ENCODE data around the gene GDF2. TPM values are rescaled to one million over a fixed set of nuclear protein-coding genes. Genes with fewer than 3 reads are reported as not detected.
A peak's percentile ranks its signal among the peaks of the same experiment; 100 is the strongest.

GDF2 gene
- total RNA-seq, 1 donor from 2014 or later = not detected

DNA sequence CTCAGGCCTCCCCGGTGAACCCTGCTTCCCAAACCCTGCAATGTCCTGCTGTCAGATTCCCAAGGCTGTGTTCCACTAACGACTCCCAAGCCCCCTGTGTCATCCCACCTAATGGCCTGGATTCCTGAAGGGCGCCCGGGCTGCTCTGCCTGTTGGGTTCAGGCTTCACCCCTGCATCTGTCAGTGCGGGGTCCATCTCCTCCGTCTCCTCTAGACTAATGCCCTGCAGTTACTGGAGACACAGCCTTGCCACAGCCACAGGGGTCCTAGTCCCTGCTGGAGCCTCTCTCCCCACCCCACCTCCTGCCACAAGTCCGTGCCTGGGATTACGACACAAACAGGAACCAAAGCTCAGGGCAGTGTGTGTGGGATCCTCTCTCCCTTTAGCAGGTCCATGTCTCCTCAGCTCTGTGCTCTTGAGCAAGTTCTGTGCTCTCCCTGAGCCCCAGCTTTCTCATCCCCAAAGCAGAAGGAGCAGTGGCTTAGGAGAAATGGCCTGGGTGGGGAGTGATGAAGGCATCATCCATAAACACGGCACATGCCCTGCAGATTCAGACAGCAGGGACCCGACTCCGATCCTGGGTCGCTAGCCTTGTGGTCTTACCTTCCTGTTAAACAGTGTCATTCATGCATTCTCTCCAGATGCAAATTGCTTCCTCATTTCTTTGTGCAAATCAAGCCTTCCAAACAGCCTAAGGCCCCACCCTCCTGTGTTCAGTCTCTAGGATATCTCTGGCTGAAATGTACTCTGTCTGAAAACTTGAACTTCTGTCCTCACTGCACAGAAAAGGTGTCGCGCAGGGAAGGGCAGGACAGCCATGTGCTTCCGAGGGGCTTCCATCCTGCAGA lies 17.7 kb downstream of the GDF2 start:
- intact Hi-C loops (cut with DNase I) = no loop called here
- Histone ChIP-seq H3K9me3 (no peaks in the 10 kb centered on the region), H3K4me1 (no peaks in the 10 kb centered on the region), H3K27ac (no peak overlapping the region), H3K4me3 (no peak overlapping the region), H3K27me3 (no peaks in the 10 kb centered on the region), H3K36me3 (no peaks in the 10 kb centered on the region)
- TF ChIP-seq CTCF (IDR thresholded peaks at IDR 0.05) = no peak
- ATAC-seq (peak; percentile 30), DNase-seq (peak; percentile 40)

GRCh38 chr10:47340608-47341170 lies 18.4 kb downstream of the GDF2 start:
- Histone ChIP-seq H3K27me3 (no peaks in the 10 kb centered on the region), H3K4me3 (no peak overlapping the region), H3K4me1 (no peaks in the 10 kb centered on the region), H3K9me3 (no peaks in the 10 kb centered on the region), H3K36me3 (no peaks in the 10 kb centered on the region), H3K27ac (no peak overlapping the region)
- intact Hi-C loops (cut with DNase I) = no loop called here
- DNase-seq = peak; percentile 72
- ATAC-seq = peak; percentile 93
- peak; percentile 99 for TF ChIP-seq CTCF (IDR thresholded peaks at IDR 0.05)

- H3K27ac ChIP-seq = no peak overlapping the region
- no peaks in the 10 kb centered on the region for H3K9me3 ChIP-seq
- TF ChIP-seq CTCF (IDR thresholded peaks at IDR 0.05) = no peak
- no peaks in the 10 kb centered on the region for H3K4me1 ChIP-seq
- ATAC-seq (no peak), DNase-seq (peak; percentile 35)
- no peak overlapping the region for H3K4me3 ChIP-seq
- H3K27me3 ChIP-seq = no peaks in the 10 kb centered on the region
- intact Hi-C loops (cut with DNase I) = no loop called here
- no peaks in the 10 kb centered on the region for H3K36me3 ChIP-seq
These were observed 23.0 kb downstream of the GDF2 start for GRCh38 chr10:47344996-47345870.

DNA sequence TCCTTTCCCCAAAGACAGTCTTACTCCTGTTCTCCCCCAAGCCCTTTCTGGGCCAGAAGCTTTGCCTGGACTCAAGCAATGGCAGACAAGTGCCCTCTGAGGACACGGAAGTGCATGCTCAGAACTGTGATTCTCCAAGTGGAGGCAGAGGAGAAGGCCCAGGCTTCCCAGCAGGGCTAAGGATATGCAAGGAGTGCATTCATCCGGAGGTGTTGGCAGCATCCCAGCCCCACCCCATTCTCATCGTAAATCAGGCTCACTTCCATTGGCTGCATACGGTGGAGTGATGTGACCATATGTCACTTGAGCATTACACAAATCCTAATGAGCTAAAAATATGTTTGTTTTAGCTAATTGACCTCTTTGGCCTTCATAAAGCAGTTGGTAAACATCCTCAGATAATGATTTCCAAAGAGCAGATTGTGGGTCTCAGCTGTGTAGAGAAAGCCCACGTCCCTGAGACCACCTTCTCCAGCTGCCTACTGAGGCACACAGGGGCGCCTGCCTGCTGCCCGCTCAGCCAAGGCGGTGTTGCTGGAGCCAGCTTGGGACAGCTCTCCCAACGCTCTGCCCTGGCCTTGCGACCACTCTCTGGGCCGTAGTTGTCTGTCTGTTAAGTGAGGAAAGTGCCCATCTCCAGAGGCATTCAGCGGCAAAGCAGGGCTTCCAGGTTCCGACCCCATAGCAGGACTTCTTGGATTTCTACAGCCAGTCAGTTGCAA lies 24.5 kb downstream of the GDF2 start:
- Histone ChIP-seq H3K27ac (peak overlapping the region; percentile 13), H3K9me3 (no peaks in the 10 kb centered on the region), H3K4me1 (no peaks in the 10 kb centered on the region), H3K4me3 (no peak overlapping the region), H3K36me3 (no peaks in the 10 kb centered on the region), H3K27me3 (no peaks in the 10 kb centered on the region)
- ATAC-seq (peak; percentile 72), DNase-seq (peak; percentile 79)
- no peak for TF ChIP-seq CTCF (IDR thresholded peaks at IDR 0.05)
- intact Hi-C loops (cut with DNase I) = no loop called here

- no peak for TF ChIP-seq CTCF (IDR thresholded peaks at IDR 0.05)
- Histone ChIP-seq H3K4me1 (no peaks in the 10 kb centered on the region), H3K36me3 (no peaks in the 10 kb centered on the region), H3K27ac (no peak overlapping the region), H3K9me3 (no peaks in the 10 kb centered on the region), H3K4me3 (no peak overlapping the region), H3K27me3 (no peaks in the 10 kb centered on the region)
- ATAC-seq (no peak), DNase-seq (peak; percentile 8)
- intact Hi-C loops (cut with DNase I) = no loop called here
These were observed 25.0 kb downstream of the GDF2 start for GRCh38 chr10:47347303-47347675.

Data from upper lobe of right lung (tissue), 1 donor.